NOMO-1 treated with DMSO at 0.1 percent for 48 hours (cell line): ENCODE results near the gene ERBB2.
"Not testable (repeated sequence)": the region's sequence is repeated elsewhere in the genome, so short reads cannot be mapped to it uniquely, and the experiment has no call there.

ENCODE experiments used
- DNase-seq: peaks from one replicate; lab custom pipeline; 2025; ENCODE audit not compliant: unreplicated experiment; lab: John Stamatoyannopoulos, UW

The ERBB2 gene

DNA sequence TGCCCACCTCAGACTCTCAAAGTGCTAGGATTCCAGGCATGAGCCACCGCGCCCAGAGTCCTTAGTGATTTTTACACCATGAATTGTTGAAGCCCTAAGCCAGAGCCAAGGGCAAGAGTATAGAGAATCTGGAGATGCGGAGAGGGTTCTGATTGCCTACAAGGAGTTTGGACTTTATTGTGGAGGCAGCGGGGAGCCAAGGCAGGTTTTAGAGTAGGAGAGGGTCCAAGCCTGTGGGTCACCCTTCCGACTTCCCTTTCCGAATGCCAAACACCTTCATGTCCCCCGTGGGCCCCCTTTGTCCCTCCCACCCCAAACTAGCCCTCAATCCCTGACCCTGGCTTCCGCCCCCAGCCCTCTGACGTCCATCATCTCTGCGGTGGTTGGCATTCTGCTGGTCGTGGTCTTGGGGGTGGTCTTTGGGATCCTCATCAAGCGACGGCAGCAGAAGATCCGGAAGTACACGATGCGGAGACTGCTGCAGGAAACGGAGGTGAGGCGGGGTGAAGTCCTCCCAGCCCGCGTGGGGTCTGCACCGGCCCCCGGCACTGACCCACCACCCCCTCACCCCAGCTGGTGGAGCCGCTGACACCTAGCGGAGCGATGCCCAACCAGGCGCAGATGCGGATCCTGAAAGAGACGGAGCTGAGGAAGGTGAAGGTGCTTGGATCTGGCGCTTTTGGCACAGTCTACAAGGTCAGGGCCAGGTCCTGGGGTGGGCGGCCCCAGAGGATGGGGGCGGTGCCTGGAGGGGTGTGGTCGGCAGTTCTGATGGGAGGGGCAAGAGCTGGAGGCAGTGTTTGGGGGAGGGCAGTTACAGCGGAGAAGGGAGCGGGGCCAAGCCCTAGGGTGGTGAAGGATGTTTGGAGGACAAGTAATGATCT lies 23.3 kb downstream of the ERBB2 start:
- no peak for DNase-seq

DNA sequence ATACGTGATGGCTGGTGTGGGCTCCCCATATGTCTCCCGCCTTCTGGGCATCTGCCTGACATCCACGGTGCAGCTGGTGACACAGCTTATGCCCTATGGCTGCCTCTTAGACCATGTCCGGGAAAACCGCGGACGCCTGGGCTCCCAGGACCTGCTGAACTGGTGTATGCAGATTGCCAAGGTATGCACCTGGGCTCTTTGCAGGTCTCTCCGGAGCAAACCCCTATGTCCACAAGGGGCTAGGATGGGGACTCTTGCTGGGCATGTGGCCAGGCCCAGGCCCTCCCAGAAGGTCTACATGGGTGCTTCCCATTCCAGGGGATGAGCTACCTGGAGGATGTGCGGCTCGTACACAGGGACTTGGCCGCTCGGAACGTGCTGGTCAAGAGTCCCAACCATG lies 24.9 kb downstream of the ERBB2 start:
- DNase-seq = no peak

DNA sequence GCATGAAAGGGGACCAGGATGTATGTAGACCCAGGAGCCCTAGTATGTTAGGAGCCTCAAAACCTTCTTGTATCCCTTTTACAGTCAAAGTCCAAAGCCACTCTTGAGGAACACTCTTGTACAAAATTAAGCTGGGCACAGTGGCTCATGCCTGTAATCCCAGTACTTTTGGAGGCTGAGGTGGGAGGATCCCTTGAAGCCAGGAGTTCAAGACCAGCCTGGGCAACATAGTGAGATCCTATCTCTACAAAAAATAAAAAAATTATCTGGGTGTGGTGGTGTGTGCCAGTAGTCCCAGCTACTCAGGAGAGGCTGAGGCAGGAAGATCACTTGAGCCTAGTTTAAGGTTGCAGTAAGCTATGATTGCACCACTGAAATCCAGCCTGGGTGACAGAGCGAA lies 26.1 kb downstream of the ERBB2 start:
- DNase-seq = not testable (repeated sequence)

DNA sequence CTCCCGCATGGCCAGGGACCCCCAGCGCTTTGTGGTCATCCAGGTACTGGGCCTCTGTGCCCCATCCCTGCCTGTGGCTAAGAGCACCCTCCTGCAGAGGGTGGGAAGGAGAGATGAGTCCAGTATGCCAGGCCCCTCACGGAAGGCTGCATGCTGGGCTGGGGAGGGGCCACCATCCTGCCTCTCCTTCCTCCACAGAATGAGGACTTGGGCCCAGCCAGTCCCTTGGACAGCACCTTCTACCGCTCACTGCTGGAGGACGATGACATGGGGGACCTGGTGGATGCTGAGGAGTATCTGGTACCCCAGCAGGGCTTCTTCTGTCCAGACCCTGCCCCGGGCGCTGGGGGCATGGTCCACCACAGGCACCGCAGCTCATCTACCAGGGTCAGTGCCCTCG lies 26.8 kb downstream of the ERBB2 start:
- DNase-seq = no peak

DNA sequence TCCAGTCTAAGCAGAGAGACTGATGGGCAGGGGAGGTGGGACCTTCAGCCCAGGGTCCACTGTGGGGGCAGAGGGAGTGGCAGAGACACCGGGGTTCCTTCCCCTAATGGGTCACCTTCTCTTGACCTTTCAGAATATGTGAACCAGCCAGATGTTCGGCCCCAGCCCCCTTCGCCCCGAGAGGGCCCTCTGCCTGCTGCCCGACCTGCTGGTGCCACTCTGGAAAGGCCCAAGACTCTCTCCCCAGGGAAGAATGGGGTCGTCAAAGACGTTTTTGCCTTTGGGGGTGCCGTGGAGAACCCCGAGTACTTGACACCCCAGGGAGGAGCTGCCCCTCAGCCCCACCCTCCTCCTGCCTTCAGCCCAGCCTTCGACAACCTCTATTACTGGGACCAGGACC lies 27.7 kb downstream of the ERBB2 start:
- no peak for DNase-seq

DNA sequence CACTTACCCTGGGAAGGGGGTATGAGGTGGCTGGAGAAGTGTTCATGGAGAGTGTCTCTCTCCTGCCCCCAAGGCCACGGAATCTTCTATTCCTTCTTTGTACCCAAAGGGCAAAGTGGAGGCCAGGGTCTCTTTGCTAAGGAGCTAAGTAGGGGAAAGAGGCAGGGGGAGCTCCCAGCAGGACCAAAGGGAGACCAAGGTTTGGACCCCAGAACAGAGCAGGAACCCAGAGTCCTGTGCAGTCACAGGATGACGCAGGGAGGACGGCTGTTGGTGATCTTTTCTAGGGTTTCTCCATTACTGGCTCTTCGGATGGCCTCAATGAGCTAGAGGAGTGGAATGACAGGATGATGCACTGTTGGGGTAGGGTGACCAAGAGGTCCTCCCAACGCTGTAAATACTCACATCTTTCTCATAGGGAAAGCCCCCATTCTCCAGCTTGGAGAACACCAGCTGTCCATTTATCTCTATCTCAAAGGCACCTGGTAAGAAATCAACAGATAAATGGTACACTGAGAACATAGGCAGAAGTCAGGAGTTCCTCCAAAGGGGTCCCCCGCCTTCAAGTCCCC lies 29.5 kb downstream of the ERBB2 start:
- no peak for DNase-seq

DNA sequence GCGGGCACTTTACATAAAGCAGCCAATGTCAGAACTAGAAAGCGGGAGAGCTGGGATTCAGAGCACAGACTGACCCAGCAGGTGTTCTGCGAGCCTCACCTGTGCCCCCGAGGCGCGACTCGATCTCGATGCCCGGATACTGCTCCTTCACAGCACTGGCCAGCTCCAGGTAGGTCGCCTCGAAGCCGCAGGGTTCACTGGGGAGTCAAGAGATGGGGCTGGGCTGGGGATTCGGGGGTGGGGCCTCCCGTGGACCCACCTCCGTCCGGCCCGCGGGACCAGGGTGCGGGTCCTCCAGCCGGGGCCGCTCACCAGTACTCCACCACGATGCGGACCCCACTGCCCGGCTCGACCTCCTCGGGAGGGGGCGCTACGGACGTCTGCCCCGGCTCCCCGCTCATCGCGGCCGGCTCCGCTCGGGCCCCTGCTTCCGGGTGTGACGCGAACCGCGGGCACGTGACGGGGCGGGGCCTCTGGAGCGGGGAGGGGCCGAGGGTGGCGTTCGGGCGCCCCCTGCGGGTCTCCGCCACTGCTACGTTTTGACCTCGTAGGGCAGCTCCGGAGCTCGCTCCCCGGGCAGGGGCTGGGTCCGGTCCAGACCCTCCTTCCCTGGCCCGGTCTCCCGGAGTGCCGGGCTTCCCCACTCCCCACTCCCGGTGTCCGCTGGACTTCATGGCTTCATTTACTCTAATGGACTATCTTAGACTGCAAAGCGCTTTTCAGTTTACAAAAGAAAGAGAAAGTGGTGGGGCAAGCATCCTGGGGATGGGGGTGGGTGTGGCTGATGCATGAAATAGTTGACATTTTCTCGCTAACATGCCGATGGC lies 30.4 kb downstream of the ERBB2 start, which contains the start of gene MIEN1:
MIEN1 (minus strand) TSS at position 438 of the 827 bp plus-strand sequence; CDS start at position 401, 37 bp downstream.
- peak; percentile 69 for DNase-seq

DNA sequence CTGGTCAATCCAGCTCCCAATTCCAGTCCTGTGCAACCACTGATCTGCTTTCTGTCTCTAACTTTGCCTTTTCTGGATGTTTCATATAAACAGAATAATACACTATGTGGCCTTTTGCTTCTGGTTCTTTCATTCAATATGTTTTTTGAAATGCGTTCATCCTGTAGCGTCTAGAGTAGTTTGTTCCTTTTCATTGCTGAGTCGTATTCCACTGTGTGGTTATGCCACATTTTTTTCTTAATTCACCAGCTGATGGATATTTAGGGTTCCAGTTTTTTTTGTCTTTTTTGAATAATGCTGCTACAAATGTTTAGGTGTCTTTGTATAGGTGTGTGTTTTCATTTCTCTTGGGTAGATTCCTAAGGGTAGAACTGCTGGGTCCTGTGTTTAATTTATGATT lies 32.7 kb downstream of the ERBB2 start:
- no peak for DNase-seq

DNA sequence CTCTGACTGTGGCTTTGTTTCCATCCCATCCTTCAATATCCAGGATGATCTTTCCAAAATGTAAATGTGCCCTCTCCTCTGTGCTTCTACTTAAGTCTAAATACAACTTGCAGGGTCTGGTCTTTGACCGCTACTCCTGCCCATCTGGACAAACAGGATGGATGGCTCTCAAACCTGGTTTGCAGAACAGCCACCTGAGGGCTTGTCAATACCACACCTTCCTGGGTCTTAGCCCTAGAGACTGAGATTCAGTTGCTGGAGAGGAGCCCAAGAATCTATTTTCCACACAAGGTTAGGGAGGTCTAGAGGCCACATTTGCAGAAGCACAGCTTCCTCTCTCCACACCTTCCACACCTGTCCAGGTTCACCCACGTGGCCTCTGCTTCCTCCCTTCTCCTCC lies 36.0 kb downstream of the ERBB2 start:
- no peak for DNase-seq

DNA sequence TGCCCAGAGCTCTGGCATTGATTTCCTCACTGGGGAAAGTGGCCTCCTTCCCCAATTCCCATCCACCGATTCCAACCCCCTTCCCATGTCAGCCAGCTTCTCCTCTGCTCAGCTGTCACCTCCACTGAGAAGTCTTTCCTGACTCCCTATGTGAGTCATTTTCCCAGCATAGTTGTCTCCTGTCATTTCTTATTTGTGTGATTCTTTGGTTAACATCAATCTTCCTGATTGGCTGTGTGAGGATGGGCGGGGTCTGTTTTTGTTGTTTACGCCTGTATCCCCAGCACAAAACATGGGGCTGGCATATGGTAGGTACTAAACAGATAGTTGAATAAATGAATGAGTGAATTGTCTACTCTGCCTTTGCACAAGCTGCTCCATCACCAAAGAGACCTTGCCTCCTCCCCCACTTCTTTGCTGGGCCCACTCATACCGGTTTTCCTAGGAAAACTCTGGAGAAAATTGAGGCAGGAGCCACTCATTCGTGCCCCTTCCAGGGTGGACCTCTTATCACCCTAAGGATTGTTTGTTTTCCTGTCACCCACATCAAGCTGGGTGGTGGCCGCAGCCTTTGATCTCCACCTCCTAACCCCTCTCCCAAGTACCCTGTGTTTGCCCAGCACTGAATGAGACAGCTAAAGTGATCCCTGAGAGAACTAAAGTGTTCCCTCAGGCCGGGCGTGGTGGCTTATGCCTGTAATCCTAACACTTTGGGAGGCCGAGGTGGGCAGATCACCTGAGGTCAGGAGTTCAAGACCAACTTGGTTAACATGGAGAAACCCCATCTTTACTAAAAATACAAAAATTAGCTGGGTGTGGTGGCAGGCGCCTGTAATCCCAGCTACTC lies 36.7 kb downstream of the ERBB2 start:
- no peak for DNase-seq

DNA sequence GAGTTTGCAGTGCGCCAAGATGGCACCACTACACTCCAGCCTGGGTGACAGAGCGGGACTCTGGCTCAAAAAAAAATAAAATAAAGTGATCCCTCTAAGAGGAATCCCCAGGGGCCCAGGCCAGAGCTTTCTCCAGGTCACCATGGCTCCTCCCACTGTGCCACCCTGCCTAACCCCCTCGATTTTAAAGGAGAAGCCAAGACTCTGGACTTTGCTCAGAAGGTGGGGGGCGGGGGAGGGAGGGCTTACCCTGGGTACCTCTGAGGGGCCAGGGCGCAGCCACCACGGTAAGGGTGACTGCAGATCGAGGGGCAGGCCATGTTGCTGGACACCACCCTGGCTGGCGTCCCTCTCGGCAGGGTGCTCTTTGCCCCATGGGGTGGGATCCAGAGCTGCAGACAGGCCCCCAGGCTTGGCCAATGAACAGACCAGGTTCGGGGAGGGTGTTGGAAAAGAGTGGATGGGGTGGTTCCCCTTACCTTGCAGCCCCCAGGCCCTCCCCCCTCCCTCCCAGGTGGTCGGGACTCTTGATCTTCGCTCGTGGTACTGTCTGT lies 37.4 kb downstream of the ERBB2 start:
- no peak for DNase-seq

DNA sequence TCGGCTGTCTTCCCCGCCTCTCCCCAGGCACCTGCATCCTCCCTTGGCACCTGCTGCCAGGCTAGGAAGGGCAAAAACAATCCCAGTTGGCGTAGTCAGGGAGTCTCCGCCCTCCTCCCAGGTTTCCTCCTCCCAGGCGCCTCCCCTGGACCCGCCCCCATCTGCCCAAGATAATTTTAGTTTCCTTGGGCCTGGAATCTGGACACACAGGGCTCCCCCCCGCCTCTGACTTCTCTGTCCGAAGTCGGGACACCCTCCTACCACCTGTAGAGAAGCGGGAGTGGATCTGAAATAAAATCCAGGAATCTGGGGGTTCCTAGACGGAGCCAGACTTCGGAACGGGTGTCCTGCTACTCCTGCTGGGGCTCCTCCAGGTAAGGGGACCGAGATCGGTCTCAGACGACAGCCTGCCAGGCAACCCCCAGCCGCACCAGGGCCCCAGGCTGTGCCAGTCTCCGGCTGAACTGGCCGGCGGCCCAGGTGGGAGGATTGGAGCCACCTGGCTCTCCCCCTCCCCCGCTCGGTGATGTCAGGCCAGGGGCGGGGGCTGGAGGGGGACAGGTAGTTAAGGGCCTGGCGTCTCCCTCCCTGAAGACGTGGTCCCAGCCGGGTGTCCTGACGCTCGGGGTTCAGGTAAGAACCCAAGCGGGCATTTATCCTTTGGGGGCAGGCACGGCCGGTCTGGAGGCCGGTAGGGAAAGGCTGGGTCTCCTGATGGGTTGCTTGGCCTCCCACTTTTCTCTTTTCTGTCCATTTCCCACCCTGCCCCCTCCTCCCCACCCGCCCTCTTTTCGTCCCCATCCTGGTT lies 38.1 kb downstream of the ERBB2 start, which contains the start of gene GRB7:
GRB7 (plus strand) TSS at position 179 of the 808 bp plus-strand sequence. CDS start 4,364 bp downstream, outside the sequence.
- DNase-seq = no peak

DNA sequence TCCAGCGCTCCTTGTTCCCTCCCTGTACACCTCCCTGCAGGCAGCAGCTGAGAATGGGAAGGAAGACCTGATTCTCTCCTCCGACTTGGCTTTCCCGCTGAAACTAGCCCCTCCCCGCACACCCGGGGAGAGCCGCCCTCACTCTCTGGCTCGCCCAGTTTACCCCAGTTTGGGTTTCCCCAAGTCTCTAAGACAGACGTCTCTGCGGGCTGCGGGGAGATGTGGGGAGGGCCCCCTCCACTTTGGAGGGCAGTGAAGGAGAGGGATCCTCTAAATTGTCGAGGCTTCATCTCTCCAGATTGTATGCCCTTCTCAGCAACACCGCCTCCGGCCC lies 38.7 kb downstream of the ERBB2 start:
- DNase-seq = no peak

DNA sequence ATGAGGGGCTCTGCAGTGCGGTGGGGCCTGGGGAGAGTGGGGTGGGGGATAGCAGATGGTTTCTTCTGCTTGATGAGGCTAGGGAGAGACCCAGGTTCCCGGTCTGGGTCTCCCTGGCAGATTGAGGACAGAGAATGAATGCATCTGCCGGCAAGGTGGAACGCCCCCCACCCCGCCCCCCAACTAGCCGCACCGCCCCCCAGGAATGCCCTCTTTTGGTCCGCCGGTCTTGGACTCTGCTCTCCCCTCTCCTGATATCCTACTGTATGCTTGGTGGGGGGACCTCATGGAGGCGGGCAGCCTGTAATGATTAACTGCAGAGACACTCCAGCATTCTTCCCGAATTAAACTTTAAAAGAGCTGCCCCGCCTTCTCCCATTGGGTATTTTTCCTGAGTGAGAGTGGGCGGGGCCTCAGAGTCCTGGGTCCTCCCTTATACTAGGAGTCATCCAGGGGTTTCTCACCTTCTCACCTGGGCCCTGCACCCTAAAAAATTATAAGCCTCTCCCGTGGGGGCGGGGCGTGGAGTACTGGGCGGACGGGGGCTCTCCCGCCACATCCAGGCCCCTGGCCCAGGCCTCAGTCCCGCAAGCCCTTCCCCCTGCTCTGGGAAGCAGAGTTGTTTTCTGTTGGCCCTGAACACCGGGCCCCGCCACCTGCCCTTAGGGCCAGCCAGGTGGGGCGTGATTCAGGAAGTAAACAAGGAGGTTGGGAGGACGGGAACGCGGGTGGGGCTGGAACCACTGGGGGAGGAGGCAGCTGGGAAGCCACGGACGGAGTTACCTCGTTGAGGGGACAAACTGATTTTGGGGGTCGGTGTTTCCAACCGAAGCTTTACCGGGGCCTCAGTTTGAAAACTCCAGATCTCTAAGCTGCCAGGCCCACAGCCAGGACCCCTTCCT lies 39.4 kb downstream of the ERBB2 start:
- no peak for DNase-seq

DNA sequence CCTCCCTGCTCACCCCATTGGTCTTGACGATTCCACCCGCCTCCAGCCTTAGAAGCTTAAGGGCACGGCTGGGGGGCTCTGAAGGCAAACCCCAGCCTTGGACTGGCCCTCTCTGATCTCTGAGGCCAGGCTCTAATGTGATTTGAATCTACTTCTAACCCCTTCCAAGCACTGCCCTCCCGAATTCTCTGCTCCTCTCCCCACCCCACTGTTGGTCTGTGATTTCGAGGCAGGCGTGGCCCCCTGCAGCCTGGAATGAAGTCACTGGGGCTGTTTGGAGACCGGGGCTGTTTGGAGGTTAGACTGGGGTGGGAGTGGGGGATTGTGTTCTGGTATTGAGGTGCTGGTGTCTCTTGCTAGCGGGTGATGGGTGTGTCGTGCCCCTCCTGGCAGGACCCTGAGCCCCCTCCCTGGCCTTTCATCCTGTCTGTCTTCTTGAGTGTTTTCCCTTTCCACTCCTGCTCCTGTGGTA lies 40.1 kb downstream of the ERBB2 start:
- no peak for DNase-seq

DNA sequence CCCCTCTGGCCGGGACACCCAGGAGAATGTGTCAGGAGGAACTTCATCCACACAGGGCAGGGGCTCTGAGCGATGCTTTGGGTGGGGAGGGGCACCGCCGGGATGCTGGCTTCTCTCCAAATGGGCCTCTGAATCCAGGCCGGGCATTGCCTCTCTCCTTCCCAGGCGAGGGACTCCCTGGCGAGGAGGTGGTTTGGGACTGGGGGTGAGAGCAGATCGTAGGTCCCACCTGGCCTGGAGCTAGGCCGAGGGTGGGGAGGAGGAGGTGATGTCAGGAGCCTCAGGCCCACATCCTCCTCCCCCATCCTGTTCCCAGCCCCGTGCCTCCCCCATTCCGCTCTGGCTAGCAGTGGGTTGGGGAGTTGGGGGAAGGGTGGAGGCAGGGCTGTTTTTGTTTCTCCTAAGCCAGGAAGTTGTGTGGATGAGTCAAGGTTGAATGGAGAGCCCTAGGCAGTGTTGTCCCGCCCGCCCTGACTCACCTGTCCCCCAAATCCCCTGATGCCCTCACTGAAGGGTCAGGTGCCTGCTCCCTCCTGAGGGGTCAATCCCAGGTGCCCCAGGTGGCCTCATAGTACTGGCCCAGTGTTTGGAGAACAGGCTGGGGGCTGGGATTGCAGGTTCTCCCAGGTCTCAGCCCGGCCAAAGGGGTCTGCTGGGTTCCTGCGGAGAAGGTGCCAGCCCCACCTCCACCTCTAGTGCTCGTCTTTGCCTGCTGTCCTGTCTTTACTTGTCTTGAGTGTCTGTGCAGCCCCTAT lies 40.7 kb downstream of the ERBB2 start:
- no peak for DNase-seq

DNA sequence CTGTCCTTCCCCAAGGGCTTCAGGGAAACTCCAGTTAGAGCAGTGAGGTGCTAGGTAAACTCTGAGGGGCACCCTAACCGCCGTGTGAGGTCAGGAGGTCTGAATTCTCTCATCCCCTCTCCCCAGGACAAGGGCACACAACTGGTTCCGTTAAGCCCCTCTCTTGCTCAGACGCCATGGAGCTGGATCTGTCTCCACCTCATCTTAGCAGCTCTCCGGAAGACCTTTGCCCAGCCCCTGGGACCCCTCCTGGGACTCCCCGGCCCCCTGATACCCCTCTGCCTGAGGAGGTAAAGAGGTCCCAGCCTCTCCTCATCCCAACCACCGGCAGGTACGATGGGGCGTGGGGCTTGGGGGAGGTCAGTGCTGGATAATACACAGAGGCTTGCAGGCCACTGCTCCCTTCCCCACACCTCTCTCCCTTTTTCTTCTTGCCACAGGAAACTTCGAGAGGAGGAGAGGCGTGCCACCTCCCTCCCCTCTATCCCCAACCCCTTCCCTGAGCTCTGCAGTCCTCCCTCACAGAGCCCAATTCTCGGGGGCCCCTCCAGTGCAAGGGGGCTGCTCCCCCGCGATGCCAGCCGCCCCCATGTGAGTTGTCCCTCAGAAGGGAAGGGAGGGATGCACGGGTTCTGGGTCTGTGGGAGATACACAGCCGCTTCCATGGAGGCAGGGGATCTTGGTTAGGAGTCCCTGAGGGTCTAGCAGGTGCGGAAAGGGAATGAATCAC lies 42.4 kb downstream of the ERBB2 start:
- DNase-seq = no peak
